Vagina (tissue), 2 donors: ENCODE data around the gene ANGPTL4.

Source experiments
- CTCF ChIP-seq, 3 experiments: fragments of 450-650 bp in 2 of 3; fragments of 200-600 bp in 1 of 3; sonication (generic) in 1 of 3; IDR thresholded peaks; one replicate each; pipeline ENCODE4 v1.5.1; 2017 to 2019; ENCODE audit warnings: antibody characterized with exemption in 3 of 3, mild to moderate bottlenecking in 2 of 3, moderate library complexity in 2 of 3
- POLR2A ChIP-seq, 2 donors: fragments of 450-650 bp; IDR thresholded peaks; one replicate each; pipeline ENCODE4 v1.6.1; 2017; ENCODE audit warnings: antibody characterized with exemption in 2 of 2, mild to moderate bottlenecking in 2 of 2, moderate library complexity in 2 of 2
- POLR2AphosphoS5 ChIP-seq, 2 donors: sonication (generic); formaldehyde crosslinking; IDR thresholded peaks; one replicate each; pipeline ENCODE4 v1.9.0; 2017; ENCODE audit warnings: antibody characterized with exemption in 2 of 2, mild to moderate bottlenecking in 2 of 2, low read depth in 1 of 2; ENCODE audit not compliant: insufficient read depth in 1 of 2

GRCh38 chr19:8391198-8392016, 27.5 kb downstream of the ANGPTL4 start:
- TF ChIP-seq CTCF (IDR thresholded peaks at IDR 0.05): no peak
- TF ChIP-seq POLR2AphosphoS5 (IDR thresholded peaks at IDR 0.05; ENCODE audit: insufficient read depth in 1 of 2, low read depth in 1 of 2): no peak
- no peak for TF ChIP-seq POLR2A (IDR thresholded peaks at IDR 0.05)
